Renal pelvis (tissue), 4 donors: ENCODE results near the gene SNX14. TPM values are rescaled to one million over a fixed set of nuclear protein-coding genes. Genes with fewer than 3 reads are reported as not detected.
"Not testable (repeated sequence)": the region's sequence is repeated elsewhere in the genome, so short reads cannot be mapped to it uniquely, and the experiment has no call there.

ENCODE experiments used
- DNase-seq: peaks from one replicate; pipeline ENCODE4 v3.0.0-alpha.2; 2013
- polyA plus RNA-seq, 3 donors: library from polyadenylated mRNA; unstranded; fragments of 120-200 nt; gene quantifications; one replicate each; pipeline ENCODE4 v1.2.1, GENCODE V29; 2013; ENCODE audit not compliant: insufficient read length in 3 of 3

The SNX14 gene
- polyA plus RNA-seq, 3 donors, result 105 to 146 (median 110) TPM

- DNase-seq, result no peak
Measured at GRCh38 chr6:85544776-85545175, 48.9 kb downstream of the SNX14 start.

GRCh38 chr6:85537055-85537494 lies 56.6 kb downstream of the SNX14 start:
- no peak for DNase-seq

GRCh38 chr6:85524281-85524680 lies 69.4 kb downstream of the SNX14 start:
- DNase-seq, result not testable (repeated sequence)

GRCh38 chr6:85516168-85516567 lies 77.5 kb downstream of the SNX14 start:
- DNase-seq, result no peak

- no peak for DNase-seq
Measured at GRCh38 chr6:85506441-85507093, 87.1 kb downstream of the SNX14 start.

GRCh38 chr6:85498596-85499258 lies 94.9 kb downstream of the SNX14 start:
- no peak for DNase-seq

- DNase-seq, result no peak
Measured at GRCh38 chr6:85496856-85497255, 96.8 kb downstream of the SNX14 start.

- no peak for DNase-seq
Measured at GRCh38 chr6:85496009-85496579, 97.6 kb downstream of the SNX14 start.

- DNase-seq, result no peak
Measured at GRCh38 chr6:85494547-85495536, 98.8 kb downstream of the SNX14 start.

GRCh38 chr6:85493389-85493788 lies 100.3 kb downstream of the SNX14 start:
- no peak for DNase-seq

- no peak for DNase-seq
Measured at GRCh38 chr6:85490516-85491248, 103.0 kb downstream of the SNX14 start.

- no peak for DNase-seq
Measured at GRCh38 chr6:85484948-85485347, 108.7 kb downstream of the SNX14 start.

- no peak for DNase-seq
Measured at GRCh38 chr6:85483846-85484245, 109.8 kb downstream of the SNX14 start.

GRCh38 chr6:85482905-85483700 lies 110.6 kb downstream of the SNX14 start:
- peak; percentile 49 for DNase-seq

GRCh38 chr6:85482206-85482904 lies 111.3 kb downstream of the SNX14 start:
- no peak for DNase-seq

- no peak for DNase-seq
Measured at GRCh38 chr6:85479208-85479607, 114.5 kb downstream of the SNX14 start.

GRCh38 chr6:85476532-85476931 lies 117.1 kb downstream of the SNX14 start:
- no peak for DNase-seq

GRCh38 chr6:85473748-85474147 lies 119.9 kb downstream of the SNX14 start:
- no peak for DNase-seq

GRCh38 chr6:85472744-85473143 lies 120.9 kb downstream of the SNX14 start:
- no peak for DNase-seq

- DNase-seq, result no peak
Measured at GRCh38 chr6:85470023-85470410, 123.6 kb downstream of the SNX14 start.
